HG03354 (cell line): ENCODE results near the gene FOXI2.

Experiments
- ATAC-seq: cut with Tn5 transposase; IDR thresholded peaks from one replicate; pipeline ENCODE4 v1.9.1; 2021; ENCODE audit warnings: mild to moderate bottlenecking; ENCODE audit not compliant: unreplicated experiment, poor library complexity, severe bottlenecking

Gene FOXI2

DNA sequence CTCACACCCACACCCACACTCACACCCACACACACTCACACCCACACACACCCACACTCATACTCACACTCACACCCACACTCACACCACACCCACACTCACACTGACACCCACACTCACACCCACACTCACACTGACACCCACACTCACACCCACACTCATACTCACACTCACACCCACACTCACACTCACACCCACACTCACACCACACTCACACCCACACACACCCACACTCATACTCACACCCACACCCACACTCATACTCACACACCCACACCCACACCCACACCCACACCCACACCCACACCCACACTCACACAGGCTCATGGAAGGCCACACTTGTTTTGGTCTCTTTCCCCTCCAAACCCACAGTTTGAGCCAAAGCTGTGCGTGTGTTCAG, 2.9 kb downstream of the FOXI2 start:
- no peak for ATAC-seq

GRCh38 chr10:127740596-127740995, 3.6 kb downstream of the FOXI2 start:
- ATAC-seq = no peak

DNA sequence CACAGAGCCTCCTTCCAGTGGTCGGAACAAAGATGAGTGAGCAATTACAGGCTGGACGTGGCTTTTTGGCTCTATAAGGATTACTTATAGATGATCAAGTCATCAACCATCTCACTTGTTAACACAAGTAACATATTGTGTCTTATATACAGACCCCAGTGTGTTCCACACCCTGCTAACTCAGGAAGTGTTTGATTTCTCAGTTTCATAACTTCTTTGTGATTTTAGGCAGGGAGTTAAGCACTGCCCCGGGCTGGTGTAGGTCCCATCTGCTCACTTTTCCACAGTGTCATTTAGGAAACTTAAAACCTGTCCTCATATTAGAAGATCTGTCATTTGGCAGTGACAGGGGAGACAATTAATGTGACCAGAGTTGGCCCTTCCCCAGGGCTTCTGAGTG, 6.2 kb downstream of the FOXI2 start:
- no peak for ATAC-seq

DNA sequence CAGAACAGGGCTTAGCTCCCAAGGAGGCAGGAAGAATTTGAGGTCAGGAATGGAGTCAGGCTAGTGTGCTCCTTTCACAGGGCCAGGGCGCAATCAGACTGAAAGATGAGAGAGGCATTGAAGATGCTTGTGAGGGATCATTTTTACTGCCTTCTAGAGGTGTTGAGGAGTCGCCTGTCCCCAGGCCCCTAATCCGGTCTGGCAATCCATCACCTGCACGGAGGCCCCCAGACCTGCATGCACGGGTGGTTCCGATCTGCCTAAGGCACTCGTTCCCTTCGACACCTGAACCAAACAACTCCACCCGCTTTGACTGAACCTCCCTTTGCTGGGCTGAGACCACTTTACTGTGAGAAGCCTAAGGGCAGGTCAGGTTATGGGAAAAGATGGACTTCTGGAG, 8.0 kb downstream of the FOXI2 start:
- no peak for ATAC-seq

- no peak for ATAC-seq
Measured at GRCh38 chr10:127745861-127746260, 8.9 kb downstream of the FOXI2 start.

GRCh38 chr10:127755753-127756152, 18.8 kb downstream of the FOXI2 start:
- no peak for ATAC-seq

- ATAC-seq = no peak
Measured at GRCh38 chr10:127756264-127756663, 19.3 kb downstream of the FOXI2 start.

- no peak for ATAC-seq
Measured at GRCh38 chr10:127757033-127757432, 20.0 kb downstream of the FOXI2 start.

GRCh38 chr10:127759276-127759675, 22.3 kb downstream of the FOXI2 start:
- no peak for ATAC-seq

- no peak for ATAC-seq
Measured at GRCh38 chr10:127762925-127763324, 25.9 kb downstream of the FOXI2 start.

- ATAC-seq = no peak
Measured at GRCh38 chr10:127774766-127775559, 38.0 kb downstream of the FOXI2 start.

GRCh38 chr10:127776816-127777215, 39.8 kb downstream of the FOXI2 start:
- no peak for ATAC-seq

GRCh38 chr10:127781412-127781811, 44.4 kb downstream of the FOXI2 start:
- no peak for ATAC-seq

DNA sequence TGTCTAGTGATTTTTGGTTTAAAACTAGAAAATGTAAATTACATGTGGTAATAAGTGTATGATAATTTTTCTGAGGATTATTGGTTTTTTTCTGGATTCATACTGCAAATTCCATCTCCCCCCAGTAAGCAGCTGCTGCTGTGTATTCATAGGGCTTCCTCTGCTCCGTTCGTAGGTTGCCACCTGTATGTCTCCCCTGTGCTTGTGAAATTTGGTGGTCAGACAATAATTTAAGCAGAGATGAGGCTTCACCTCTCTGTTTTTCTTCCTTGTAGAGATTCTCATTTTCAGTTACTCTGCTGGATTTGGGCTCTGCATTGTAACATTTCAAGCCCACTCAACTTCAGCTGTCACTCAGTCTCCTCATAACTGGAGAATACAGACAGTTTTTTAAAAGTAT, 50.9 kb downstream of the FOXI2 start:
- no peak for ATAC-seq

- ATAC-seq = no peak
Measured at GRCh38 chr10:127790066-127790624, 53.2 kb downstream of the FOXI2 start.
